AG04449 (cell line): Measurements from ENCODE around the gene CRYBB2.

Experiments used
- CTCF ChIA-PET: fragments of 350-600 bp; formaldehyde crosslinking; extraction: SDS; loops from one replicate; lab custom pipeline; 2021; ENCODE audit warnings: antibody characterized with exemption; lab: Yijun Ruan, JAX
- POLR2A ChIA-PET: fragments of 400-600, 350-600 bp; formaldehyde crosslinking; extraction: SDS; loops from one replicate; lab custom pipeline; 2020; ENCODE audit warnings: antibody characterized with exemption, inconsistent platforms; lab: Yijun Ruan, JAX
- DNase-seq: peaks from one replicate; pipeline ENCODE4 v3.0.0-alpha.2; 2010; ENCODE audit warnings: low read depth, low spot score
- H3K4me3 ChIP-seq: 2 replicates; pipeline ENCODE4 v1.5.1; 2011; ENCODE audit warnings: low read depth, mild to moderate bottlenecking, control low read depth, low read length
- TF ChIP-seq, protein P1 (sequence below): IDR thresholded peaks from one replicate; pipeline ENCODE4 v1.5.1; 2011; ENCODE audit warnings: mild to moderate bottlenecking, moderate library complexity, low read length, control low read depth, inconsistent platforms; ENCODE audit not compliant: insufficient read depth; ENCODE audit errors: missing control alignments

Gene CRYBB2, protein sequence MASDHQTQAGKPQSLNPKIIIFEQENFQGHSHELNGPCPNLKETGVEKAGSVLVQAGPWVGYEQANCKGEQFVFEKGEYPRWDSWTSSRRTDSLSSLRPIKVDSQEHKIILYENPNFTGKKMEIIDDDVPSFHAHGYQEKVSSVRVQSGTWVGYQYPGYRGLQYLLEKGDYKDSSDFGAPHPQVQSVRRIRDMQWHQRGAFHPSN

DNA sequence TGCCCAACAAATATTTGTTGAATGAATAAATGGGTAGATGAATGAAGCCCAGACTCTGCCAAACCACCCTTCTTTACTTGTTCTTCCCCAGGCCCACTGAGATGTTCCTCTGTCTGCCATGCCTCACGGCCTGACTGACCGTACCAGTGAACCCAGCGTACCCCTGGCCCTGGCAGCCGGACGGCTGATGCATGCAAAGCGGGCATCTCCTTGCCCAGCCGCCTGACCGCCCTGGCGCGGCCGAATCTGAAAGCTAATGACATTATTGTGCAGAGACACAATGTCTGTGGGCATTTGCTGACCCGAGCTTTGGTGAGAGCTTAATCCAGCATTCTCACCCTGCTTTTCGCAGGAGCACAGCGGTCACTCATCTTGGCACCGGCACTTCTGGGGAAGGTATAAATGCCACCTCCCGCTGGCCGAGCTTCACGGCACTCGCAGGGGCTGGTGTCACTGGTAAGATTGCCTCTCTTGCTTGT, at the start of gene CRYBB2:
Gene CRYBB2, plus strand, starts transcription at position 429 of the 479 bp plus-strand sequence. CDS start 1,791 bp downstream, outside the sequence.
- TF ChIP-seq, protein P1, sequence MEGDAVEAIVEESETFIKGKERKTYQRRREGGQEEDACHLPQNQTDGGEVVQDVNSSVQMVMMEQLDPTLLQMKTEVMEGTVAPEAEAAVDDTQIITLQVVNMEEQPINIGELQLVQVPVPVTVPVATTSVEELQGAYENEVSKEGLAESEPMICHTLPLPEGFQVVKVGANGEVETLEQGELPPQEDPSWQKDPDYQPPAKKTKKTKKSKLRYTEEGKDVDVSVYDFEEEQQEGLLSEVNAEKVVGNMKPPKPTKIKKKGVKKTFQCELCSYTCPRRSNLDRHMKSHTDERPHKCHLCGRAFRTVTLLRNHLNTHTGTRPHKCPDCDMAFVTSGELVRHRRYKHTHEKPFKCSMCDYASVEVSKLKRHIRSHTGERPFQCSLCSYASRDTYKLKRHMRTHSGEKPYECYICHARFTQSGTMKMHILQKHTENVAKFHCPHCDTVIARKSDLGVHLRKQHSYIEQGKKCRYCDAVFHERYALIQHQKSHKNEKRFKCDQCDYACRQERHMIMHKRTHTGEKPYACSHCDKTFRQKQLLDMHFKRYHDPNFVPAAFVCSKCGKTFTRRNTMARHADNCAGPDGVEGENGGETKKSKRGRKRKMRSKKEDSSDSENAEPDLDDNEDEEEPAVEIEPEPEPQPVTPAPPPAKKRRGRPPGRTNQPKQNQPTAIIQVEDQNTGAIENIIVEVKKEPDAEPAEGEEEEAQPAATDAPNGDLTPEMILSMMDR, result no peak
- ChIA-PET POLR2A (no interaction called here), CTCF (no interaction called here)
- DNase-seq, result no peak
- H3K4me3 ChIP-seq, result no peak within 1 kb of the TSS

DNA sequence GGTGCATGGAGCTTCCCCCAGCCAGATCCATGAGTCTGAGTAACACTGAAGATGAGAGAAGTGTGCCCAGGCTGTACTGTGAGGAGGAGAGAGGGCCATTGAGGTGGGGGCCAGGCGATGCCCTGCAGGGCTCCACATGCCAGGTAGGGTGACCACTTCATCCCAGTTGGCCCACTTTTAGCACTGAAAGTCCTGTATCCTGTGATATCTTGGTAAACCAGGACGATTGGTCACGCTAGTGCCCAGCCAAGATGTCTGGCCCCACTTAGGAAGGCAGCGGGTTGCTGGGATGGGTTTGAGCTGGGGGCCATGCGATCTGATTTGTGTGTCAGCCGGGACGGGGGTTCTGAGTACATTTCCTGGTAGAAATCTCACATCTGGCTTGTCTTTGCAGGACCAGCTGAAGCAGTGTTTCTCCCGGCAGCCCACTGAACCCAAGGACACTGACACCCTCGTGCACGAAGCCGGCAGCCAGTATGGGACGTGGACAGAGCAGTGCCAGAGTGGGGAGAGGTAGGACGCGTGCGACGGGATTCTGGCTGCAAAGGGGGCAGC, 48.9 kb upstream of the CRYBB2 start:
- CTCF ChIA-PET, result no interaction called here
- no peak overlapping the region for H3K4me3 ChIP-seq
- POLR2A ChIA-PET, result no interaction called here
- no peak for DNase-seq
- TF ChIP-seq, protein P1, result no peak

DNA sequence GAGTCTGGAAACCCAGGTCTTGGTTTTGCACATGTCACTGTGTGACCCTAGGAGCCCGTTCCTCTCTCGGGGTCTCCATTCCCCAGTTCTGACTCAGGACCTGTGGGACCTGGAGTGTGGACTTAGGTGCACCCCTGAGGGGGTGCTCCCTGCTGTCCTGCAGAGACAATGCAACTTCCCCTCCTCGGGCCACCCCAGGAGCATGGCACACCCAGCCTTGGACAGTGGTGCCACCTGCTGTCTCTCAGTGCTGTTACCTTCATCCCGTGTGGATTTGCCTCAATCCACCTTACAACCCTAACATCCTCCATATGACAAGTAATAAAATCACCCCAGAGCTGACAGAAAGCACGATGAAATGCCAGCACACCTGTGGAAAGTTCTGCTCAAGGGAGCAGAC, 47.3 kb upstream of the CRYBB2 start:
- no peak overlapping the region for H3K4me3 ChIP-seq
- no peak for DNase-seq
- CTCF ChIA-PET, result interaction anchor here (1.0 kb wide), 1 partner anchor 30 kb away, joined by 3 read pairs; no protein-coding TSS in a partner anchor
- TF ChIP-seq, protein P1, result no peak
- POLR2A ChIA-PET, result no interaction called here

DNA sequence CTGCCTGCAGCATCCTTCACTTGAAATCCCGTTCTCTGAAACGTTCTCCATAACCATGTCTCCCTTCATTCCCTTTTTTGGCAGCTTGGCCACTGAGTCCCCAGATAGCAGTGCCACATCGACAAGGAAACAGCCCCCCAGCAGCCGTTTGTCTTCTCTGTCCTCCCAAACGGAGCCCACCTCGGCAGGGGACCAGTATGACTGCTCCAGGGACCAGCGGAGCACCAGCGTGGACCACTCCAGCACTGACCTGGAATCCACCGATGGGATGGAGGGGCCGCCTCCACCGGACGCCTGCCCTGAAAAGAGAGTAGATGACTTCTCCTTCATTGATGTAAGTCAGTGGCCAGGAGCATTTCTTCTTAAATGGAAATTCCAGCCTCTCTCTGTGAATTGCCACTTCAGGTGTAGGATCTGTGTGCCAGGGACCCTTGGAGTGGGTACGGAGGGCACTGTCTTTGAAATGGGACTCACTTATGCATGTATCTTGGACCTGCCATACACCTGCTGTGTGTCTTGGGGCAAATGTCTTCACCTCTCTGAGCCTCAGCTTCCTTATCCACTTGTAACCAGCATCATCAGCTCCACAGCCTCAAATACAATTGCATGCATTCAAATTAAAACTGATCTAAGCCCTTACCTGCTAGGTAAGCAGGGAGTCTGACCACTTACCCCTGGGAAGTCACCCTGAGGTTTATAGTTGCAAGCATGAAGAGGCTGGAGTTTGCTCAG, 45.1 kb upstream of the CRYBB2 start:
- ChIA-PET CTCF (no interaction called here), POLR2A (no interaction called here)
- TF ChIP-seq, protein P1, result no peak
- DNase-seq, result no peak
- no peak overlapping the region for H3K4me3 ChIP-seq

- ChIA-PET POLR2A (no interaction called here), CTCF (no interaction called here)
- no peak for DNase-seq
Measured at GRCh38 chr22:25174888-25175411, 44.5 kb upstream of the CRYBB2 start.

More at GRCh38 chr22:25174888-25175411, 44.5 kb upstream of the CRYBB2 start:
- no peak overlapping the region for H3K4me3 ChIP-seq
- TF ChIP-seq, protein P1, result no peak
